HepG2 (cell line): Measurements from ENCODE around the gene FLACC1. TPM values are rescaled to one million over a fixed set of nuclear protein-coding genes. Genes with fewer than 3 reads are reported as not detected.
"Not testable (repeated sequence)": the region's sequence is repeated elsewhere in the genome, so short reads cannot be mapped to it uniquely, and the experiment has no call there.

Source experiments
- ATAC-seq: fragments of 200-7000 bp; cut with Tn5 transposase; 3 replicates; pipeline ENCODE4 v1.9.1; 2020; ENCODE audit warnings: mild to moderate bottlenecking, moderate library complexity
- BruUV-seq: library from RNA; stranded (reverse); fragments of 400-500 nt; replicated peaks from 2 replicates; lab custom pipeline; 2021; lab: Mats Ljungman, UMichigan
- CTCF ChIA-PET: fragments of 300-600 bp; formaldehyde crosslinking; extraction: SDS; loops from one replicate; lab custom pipeline; 2021; ENCODE audit warnings: low total read pairs, inconsistent platforms, low intra/inter-chr PET ratio; lab: Yijun Ruan, JAX
- POLR2A ChIA-PET: fragments of 350-600 bp; sonication (Branson Sonifier 250); formaldehyde crosslinking; loops from one replicate; lab custom pipeline; 2020; ENCODE audit warnings: antibody characterized with exemption, inconsistent platforms; lab: Yijun Ruan, JAX
- DNase-seq: peaks from one replicate; pipeline ENCODE4 v3.0.0-alpha.2; 2015; ENCODE audit warnings: low spot score
- FAIRE-seq: peaks from 3 replicates; lab custom pipeline; 2011; peaks lifted over from hg19 to GRCh38; lab: Jason Lieb, UNC
- H2AFZ ChIP-seq: one replicate; pipeline ENCODE4 v1.6.1; 2011; ENCODE audit warnings: low read length, inconsistent platforms
- H3K27ac ChIP-seq: fragments of 300-600 bp; 3 replicates; pipeline ENCODE4 v1.8.0; 2011; ENCODE audit warnings: mixed run types, mild to moderate bottlenecking, mixed read lengths, low read length, inconsistent platforms; ENCODE audit not compliant: insufficient read depth; ENCODE audit errors: extremely low read length
- H3K27me3 ChIP-seq, 2 experiments: fragments of 200-600 bp in 1 of 2; 2 replicates in 1 of 2; 3 replicates in 1 of 2; pipeline versions ENCODE4 v1.6.0 to v1.8.0; 2011; ENCODE audit warnings: low read length in 2 of 2, mild to moderate bottlenecking in 2 of 2, moderate library complexity in 2 of 2, inconsistent platforms in 1 of 2; ENCODE audit not compliant: insufficient read depth in 2 of 2, control insufficient read depth in 1 of 2
- H3K36me3 ChIP-seq, 2 experiments: fragments of 200-600 bp in 1 of 2; replicated peaks in 1 of 2; 2 replicates in 1 of 2; 3 replicates in 1 of 2; pipeline versions ENCODE4 v1.5.1 to v1.8.0; 2011; ENCODE audit warnings: low read length in 2 of 2, inconsistent platforms in 1 of 2; ENCODE audit not compliant: insufficient read depth in 2 of 2, control insufficient read depth in 1 of 2
- H3K4me1 ChIP-seq: 2 replicates; pipeline ENCODE4 v1.5.1; 2012; ENCODE audit warnings: low read length, inconsistent platforms; ENCODE audit not compliant: insufficient read depth
- H3K4me2 ChIP-seq: 2 replicates; pipeline ENCODE4 v1.6.0; 2011; ENCODE audit warnings: low read depth, low read length, inconsistent platforms
- H3K4me3 ChIP-seq, 3 experiments: fragments of 200-600 bp in 1 of 3; sonication (generic), shearing (Covaris generic) in 1 of 3; replicated peaks in 1 of 3; 2 replicates each; pipeline ENCODE4 v1.5.1; 2011 to 2016; ENCODE audit warnings: low read length in 3 of 3, inconsistent platforms in 2 of 3, low read depth in 2 of 3, mild to moderate bottlenecking in 2 of 3, control low read depth in 1 of 3, mixed read lengths in 1 of 3; ENCODE audit not compliant: insufficient read depth in 1 of 3
- H3K79me2 ChIP-seq: one replicate; pipeline ENCODE4 v1.6.1; 2011; ENCODE audit warnings: low read length, inconsistent platforms; ENCODE audit not compliant: insufficient read depth
- H3K9ac ChIP-seq: 2 replicates; pipeline ENCODE4 v1.6.0; 2011; ENCODE audit warnings: mild to moderate bottlenecking, low read depth, low read length, inconsistent platforms; ENCODE audit not compliant: insufficient read depth
- H3K9me3 ChIP-seq: 2 replicates; pipeline ENCODE4 v1.5.1; 2012; ENCODE audit warnings: mild to moderate bottlenecking, low read length
- H4K20me1 ChIP-seq: 2 replicates; pipeline ENCODE4 v1.6.0; 2011; ENCODE audit warnings: inconsistent platforms, mild to moderate bottlenecking, low read length, moderate library complexity; ENCODE audit not compliant: insufficient read depth
- ARNTL ChIP-seq: sonication (generic); formaldehyde crosslinking; IDR thresholded peaks from 2 replicates; pipeline ENCODE4 v1.4.0; 2020; ENCODE audit warnings: mild to moderate bottlenecking, missing genetic modification reagents
- SIN3A ChIP-seq: IDR thresholded peaks from 2 replicates; pipeline ENCODE4 v1.6.1; 2011; ENCODE audit warnings: low read depth, mild to moderate bottlenecking, control low read depth, low read length, borderline replicate concordance
- ZSCAN22 ChIP-seq: sonication (generic); formaldehyde crosslinking; IDR thresholded peaks from 2 replicates; pipeline ENCODE4 v1.4.0; 2020; ENCODE audit warnings: mild to moderate bottlenecking, missing genetic modification reagents
- WGBS: methylation state at CpG from one replicate; pipeline ENCODE4 v1.1.6; 2017; ENCODE audit warnings: low lambda C conversion rate; 5-methylcytosine and 5-hydroxymethylcytosine counted together
- in situ Hi-C: cut with HindIII; loops from 2 replicates; pipeline ENCODE4 v1.10.0; 2017; ENCODE audit warnings: low pct_unique_long_range_greater_than_20kb; ENCODE audit not compliant: extremely low pct_ligation_motif_present
- intact Hi-C: fragments of 100-400 bp; cut with micrococcal nuclease; formaldehyde crosslinking; loops from one replicate; pipeline ENCODE4 v1.10.0; 2022; ENCODE audit not compliant: unreplicated experiment
- polyA plus RNA-seq, 8 experiments: library from polyadenylated mRNA; depleted of rRNA in 3 of 8; stranded (reverse) in 7 of 8; unstranded in 1 of 8; fragments of >200 nt; fragmentation: Illumina TruSeq in 4 of 8; extraction: Trizol in 4 of 8; gene quantifications; 2 replicates each; pipeline versions ENCODE4 v1.2.1 to v1.2.3, GENCODE V29; 2011 to 2016; ENCODE audit warnings: low read depth in 4 of 8, missing spikeins in 1 of 8, mixed read lengths in 1 of 8; ENCODE audit not compliant: insufficient read depth in 1 of 8
- total RNA-seq, 5 experiments: library from RNA; depleted of rRNA; stranded (reverse); fragments of >200 nt; fragmentation: Illumina TruSeq; extraction: Trizol; gene quantifications; 2 replicates each; pipeline ENCODE4 v1.2.3, GENCODE V29; 2016; ENCODE audit warnings: low read depth in 1 of 5
- TF ChIP-seq, protein P1 (sequence below): sonication (generic); formaldehyde crosslinking; IDR thresholded peaks from 2 replicates; pipeline ENCODE4 v1.4.0; 2020; ENCODE audit warnings: missing genetic modification reagents, borderline replicate concordance

The FLACC1 gene
- total and polyA plus RNA-seq, 2 of the 13 experiments (the other 11 are each of a cell fraction or from before 2014, with no cell fraction given): 0.35 to 0.59 TPM

DNA sequence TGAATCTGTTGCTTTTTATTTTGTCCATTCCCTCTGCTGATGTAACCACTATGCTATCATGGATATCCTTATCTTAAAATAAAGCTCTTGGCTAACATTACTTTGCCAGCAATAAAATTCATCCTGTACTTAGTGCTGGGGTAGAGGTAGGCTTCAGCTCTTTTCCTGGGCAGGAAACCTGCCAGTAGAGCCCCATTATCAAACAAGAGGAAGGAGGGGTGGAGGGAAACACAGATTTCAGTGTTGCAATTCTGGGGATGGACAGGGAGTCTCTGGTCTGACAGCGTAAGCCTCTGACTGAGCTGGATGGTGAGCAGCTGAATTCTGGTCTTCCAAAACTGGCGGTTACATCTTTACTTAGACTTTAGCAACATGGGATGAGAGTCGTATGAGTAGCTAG lies 49.3 kb downstream of the FLACC1 start:
- FAIRE-seq (no peak), ATAC-seq (no peak), DNase-seq (no peak)
- BruUV-seq: no TSS peak
- in situ Hi-C loops (no loop called here), intact Hi-C loops (no loop called here)
- H3K36me3 ChIP-seq: no peaks in the 10 kb centered on the region
- CTCF ChIA-PET: no interaction called here
- POLR2A ChIA-PET: no interaction called here
- H3K9me3 ChIP-seq: no peaks in the 10 kb centered on the region
- no peak for TF ChIP-seq ARNTL (CRISPR knock-in tag)
- TF ChIP-seq, protein P1, sequence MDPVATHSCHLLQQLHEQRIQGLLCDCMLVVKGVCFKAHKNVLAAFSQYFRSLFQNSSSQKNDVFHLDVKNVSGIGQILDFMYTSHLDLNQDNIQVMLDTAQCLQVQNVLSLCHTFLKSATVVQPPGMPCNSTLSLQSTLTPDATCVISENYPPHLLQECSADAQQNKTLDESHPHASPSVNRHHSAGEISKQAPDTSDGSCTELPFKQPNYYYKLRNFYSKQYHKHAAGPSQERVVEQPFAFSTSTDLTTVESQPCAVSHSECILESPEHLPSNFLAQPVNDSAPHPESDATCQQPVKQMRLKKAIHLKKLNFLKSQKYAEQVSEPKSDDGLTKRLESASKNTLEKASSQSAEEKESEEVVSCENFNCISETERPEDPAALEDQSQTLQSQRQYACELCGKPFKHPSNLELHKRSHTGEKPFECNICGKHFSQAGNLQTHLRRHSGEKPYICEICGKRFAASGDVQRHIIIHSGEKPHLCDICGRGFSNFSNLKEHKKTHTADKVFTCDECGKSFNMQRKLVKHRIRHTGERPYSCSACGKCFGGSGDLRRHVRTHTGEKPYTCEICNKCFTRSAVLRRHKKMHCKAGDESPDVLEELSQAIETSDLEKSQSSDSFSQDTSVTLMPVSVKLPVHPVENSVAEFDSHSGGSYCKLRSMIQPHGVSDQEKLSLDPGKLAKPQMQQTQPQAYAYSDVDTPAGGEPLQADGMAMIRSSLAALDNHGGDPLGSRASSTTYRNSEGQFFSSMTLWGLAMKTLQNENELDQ (CRISPR knock-in tag): no peak
- TF ChIP-seq ZSCAN22 (CRISPR knock-in tag): no peak
- TF ChIP-seq SIN3A: no peak
- no peak overlapping the region for H2AFZ ChIP-seq
- H3K27ac ChIP-seq: no peak overlapping the region
- no peak overlapping the region for H3K9ac ChIP-seq
- H4K20me1 ChIP-seq: no peaks in the 10 kb centered on the region
- H3K27me3 ChIP-seq: peaks cover 0 to 8% of the 10 kb centered on the region in 2 experiments; a peak in 2 of 5 replicates
- H3K4me3 ChIP-seq: no peak overlapping the region
- 70% methylated on average over 3 of the region's 3 CpGs for WGBS
- no peak overlapping the region for H3K4me2 ChIP-seq
- H3K79me2 ChIP-seq: no peaks in the 10 kb centered on the region
- H3K4me1 ChIP-seq: no peaks in the 10 kb centered on the region

DNA sequence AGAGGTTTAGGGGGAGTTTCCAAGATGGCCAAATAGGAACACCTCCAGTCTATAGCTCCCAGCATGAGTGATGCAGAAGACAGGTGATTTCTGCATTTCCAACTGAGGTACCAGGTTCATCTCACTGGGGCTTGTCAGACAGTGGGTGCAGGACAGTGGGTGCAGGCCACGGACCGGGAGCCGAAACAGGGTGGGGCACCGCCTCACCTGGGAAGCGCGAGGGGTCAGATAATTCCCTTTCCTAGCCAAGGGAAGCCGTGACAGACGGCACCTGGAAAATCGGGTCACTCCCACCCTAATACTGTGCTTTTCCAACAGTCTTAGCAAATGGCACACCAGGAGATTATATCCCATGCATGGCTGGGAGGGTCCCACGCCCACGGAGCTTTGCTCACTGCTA lies 57.2 kb downstream of the FLACC1 start:
- H3K27ac ChIP-seq, ATAC-seq, H3K9me3 ChIP-seq, H3K4me2 ChIP-seq, FAIRE-seq, DNase-seq, in situ Hi-C loops, H3K79me2 ChIP-seq, H3K9ac ChIP-seq, H3K36me3 ChIP-seq, CTCF ChIA-PET, H3K4me1 ChIP-seq, BruUV-seq, H3K4me3 ChIP-seq, POLR2A ChIA-PET, H4K20me1 ChIP-seq, intact Hi-C loops, H3K27me3 ChIP-seq, H2AFZ ChIP-seq: not testable (repeated sequence)
- 56% methylated on average over 11 of the region's 11 CpGs for WGBS
